Measurements from ENCODE around the gene PKMYT1.
"Not testable (repeated sequence)": the region's sequence is repeated elsewhere in the genome, so short reads cannot be mapped to it uniquely, and the experiment has no call there.

Gene PKMYT1

DNA sequence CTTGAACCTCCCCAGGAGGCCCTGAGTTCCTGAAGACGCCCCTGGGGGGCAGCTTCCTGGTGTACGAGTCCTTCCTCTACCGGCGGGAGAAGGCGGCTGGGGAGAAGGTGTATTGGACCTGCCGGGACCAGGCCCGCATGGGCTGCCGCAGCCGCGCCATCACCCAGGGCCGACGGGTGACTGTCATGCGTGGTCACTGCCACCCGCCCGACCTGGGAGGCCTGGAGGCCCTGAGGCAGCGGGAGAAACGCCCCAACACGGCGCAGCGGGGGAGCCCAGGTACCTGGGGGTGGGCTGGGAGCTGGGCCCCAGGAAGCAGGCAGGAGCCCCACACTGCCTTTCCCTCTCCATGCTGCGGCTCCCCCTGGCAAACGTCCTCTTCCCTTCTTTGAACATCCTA, 46.5 kb downstream of the PKMYT1 start:
- no peak for DNase-seq (ENCODE audit: low read depth)

GRCh38 chr16:2933136-2933535, 47.1 kb downstream of the PKMYT1 start:
- DNase-seq (ENCODE audit: low read depth) = no peak

DNA sequence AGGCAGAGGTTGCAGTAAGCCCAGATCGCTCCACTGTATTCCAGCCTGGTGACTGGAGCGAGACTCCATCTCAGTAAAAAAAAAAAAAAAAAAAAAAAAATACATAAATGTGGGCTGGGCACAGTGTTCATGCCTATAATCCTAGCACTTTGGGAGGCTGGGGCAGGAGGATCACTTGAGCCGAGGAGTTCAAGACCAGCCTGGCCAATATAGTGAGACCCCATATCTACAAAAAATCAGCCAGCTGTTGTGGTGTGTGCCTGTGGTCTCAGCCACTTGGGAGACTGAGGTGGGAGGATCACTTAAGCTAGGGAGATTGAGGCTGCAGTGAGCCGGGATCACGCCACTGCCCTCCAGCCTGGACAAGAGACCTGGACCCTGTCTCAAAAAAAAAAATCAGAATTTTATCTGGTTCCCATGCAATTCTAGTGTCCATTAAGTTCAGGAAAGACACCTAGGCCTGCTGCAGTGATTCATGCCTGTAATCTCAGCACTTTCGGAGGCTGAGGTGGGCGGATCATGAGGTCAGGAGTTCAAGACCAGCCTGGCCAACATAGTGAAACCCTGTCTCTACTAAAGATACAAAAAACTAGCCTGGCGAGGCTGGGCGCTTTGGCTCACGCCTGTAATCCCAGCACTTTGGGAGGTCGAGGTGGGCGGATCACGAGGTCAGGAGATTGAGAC, 48.9 kb downstream of the PKMYT1 start:
- not testable (repeated sequence) for DNase-seq (ENCODE audit: low read depth)

DNA sequence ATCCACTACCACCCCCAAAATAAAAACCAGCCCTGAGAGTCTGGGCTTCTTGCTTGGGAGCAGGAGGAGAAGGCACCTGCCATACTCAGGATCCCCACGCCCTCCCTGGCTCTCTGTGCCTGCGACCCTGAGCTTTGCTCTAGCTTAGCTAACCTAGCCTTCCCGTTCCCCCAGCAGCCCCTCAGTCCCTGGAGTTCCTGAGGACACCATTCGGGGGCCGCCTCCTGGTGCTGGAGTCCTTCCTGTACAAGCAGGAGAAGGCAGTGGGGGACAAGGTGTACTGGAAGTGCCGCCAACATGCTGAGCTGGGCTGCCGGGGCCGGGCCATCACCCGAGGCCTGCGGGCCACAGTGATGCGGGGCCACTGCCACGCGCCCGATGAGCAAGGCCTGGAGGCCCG, 50.0 kb downstream of the PKMYT1 start:
- no peak for DNase-seq (ENCODE audit: low read depth)

GRCh38 chr16:2929693-2930092, 50.6 kb downstream of the PKMYT1 start:
- no peak for DNase-seq (ENCODE audit: low read depth)

DNA sequence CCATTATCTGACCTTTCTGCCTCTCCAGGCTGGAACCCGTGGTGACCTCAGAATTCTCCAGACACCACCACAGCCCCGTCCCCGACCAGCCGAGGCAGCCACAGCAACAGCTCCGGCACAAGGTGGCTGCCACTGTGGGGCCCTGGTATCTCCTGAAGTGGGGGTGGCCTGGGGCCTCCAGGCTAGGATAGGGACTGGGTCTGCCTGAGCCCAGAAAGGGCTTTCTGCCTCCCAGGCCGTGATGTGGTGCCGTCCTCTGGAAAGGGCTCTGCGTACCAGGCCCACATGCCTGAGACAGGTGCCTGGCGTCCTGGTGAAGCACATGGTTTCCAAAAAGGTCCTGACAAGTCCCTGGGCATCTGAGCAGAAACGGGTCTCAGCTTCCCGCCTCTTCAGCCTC, 51.5 kb downstream of the PKMYT1 start:
- DNase-seq (ENCODE audit: low read depth) = no peak

DNA sequence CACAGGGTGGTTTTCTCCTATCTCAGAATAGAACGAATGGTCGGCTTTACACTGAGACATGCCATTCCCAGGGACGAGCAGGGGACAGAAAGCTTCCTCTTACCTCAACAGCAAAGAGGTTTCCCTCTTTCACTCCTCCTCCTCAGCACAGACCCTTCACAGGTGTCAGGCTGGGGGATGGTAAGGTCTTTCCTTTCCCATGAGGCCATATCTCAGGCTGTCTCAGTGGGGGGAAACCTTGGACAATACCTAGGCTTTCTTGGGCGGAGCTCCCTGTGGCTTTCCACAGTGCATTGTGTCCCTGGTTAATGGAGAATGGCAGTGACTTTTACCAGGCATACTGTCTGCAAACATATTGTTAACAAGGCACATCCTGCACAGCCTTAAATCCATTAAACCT, 52.1 kb downstream of the PKMYT1 start:
- not testable (repeated sequence) for DNase-seq (ENCODE audit: low read depth)

DNA sequence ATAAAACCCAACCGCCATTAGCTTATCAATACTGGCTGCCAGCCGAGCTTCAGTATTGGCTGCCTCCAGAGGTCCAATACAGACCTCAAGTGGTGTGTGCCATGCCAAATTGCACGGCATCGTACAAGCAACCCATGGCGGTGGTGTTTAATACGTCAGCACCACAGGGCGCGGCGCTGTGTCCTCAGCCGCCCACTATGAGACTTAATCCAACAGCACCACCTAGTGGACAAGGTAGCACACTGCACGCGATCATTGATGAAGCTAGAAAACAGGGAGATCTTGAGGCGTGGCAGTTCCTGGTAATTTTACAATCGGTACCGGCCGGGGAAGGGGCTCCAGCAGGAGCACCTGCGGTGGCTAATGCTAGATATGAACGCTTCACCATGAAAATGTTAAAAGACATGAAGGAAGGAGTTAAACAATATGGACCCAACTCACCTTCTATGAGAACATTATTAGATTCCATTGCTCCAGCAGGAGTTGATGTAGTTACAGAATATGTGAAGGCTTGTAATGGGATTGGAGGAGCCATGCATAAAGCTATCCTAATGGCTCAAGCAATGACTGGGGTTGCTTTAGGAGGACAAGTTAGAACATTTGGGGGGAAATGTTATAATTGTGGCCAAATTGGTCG, 53.1 kb downstream of the PKMYT1 start:
- DNase-seq (ENCODE audit: low read depth) = no peak

DNA sequence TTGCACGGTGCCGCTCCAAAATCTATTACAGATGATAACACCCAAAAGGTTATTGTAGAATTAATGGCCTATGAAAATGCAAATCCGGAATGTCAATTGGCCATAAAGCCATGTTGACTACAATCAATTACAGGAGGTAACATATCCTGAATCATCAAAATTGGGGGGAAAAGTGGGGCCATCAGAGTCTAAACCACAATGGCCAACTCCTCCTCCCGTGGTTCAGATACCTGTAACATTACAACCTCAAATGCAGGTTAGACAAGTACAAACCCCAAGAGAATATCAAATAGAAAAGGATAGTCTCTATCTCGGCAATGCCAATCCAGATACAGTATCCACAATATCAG, 53.6 kb downstream of the PKMYT1 start:
- no peak for DNase-seq (ENCODE audit: low read depth)

- DNase-seq (ENCODE audit: low read depth) = no peak
Measured at GRCh38 chr16:2925951-2926649, 54.1 kb downstream of the PKMYT1 start.

DNA sequence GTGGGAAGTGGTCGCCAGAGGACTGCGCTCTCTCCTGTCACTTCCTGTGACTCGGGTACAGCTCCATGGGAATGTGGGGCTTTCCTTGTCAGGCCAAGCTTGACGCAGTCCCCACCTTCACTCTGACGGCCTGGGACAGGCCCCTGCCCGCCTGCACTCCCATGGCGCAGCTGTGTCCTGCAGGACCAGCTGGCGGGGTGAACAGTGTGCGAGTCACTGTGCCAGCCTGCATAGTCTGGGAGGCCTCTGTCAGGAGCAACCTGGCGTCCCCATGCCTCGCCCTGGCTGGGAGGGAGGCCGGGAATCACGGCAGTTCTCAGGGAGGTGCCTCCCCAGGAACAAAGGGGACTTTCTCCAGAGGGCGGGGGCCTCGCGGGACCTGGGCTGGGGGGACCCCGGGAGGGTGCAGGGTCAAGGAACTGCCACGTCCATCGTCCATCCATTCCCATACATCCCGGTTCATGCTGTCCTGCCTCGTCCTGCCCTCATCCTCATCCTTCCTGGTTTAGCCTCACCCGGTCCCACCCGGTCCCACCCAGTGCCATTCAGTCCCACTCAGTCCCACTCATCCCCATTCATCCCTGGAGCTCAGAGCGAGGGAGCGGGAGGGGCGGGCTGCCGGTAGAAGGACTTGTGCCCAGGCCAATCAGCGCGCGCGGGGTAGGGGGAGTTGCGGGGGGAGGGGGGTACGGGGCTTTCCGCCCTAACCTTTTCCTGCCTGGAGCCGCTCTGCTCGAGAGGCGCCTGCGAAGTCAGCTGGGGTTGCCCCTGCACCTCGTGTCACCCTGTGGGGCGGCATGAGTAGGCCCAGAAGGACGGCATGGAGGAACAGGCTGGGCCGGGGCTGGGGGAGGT, 55.1 kb downstream of the PKMYT1 start:
- no peak for DNase-seq (ENCODE audit: low read depth)

DNA sequence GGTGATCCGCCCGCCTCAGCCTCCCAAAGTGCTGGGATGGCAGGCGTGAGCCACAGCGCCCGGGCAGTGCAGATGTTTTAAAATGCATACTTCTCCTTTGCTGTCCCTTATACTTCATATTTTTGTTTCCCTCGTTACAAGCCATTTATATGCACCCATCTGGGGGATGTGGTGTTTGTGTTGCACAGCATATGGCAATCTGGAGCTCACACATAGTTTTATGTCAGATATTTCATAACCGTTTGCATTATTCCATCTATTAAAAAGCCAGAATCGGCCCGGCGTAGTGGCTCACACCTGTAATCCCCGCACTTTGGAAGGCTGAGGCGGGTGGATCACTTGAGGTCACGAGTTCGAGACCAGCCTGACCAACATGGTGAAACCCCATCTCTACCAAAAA, 56.8 kb downstream of the PKMYT1 start:
- DNase-seq (ENCODE audit: low read depth) = no peak
